H7 (cell line): ENCODE results near the gene CHRNB2. TPM values are rescaled to one million over a fixed set of nuclear protein-coding genes. Genes with fewer than 3 reads are reported as not detected.

ENCODE experiments used
- DNase-seq: peaks from one replicate; pipeline ENCODE4 v3.0.0; 2012
- H3K27me3 ChIP-seq: 2 replicates; pipeline ENCODE4 v1.6.0; 2011; ENCODE audit warnings: mild to moderate bottlenecking, low read length; ENCODE audit not compliant: control insufficient read depth, insufficient read depth
- H3K36me3 ChIP-seq: replicated peaks from 2 replicates; pipeline ENCODE4 v1.5.1; 2011; ENCODE audit warnings: low read length; ENCODE audit not compliant: control insufficient read depth, insufficient read depth
- H3K4me3 ChIP-seq: 2 replicates; pipeline ENCODE4 v1.5.1; 2011; ENCODE audit warnings: low read depth, mild to moderate bottlenecking, control low read depth, low read length, moderate library complexity; ENCODE audit not compliant: insufficient read depth
- total RNA-seq: library from RNA; depleted of rRNA; stranded (reverse); fragments of >200 nt; shearing (Covaris generic); gene quantifications from 2 replicates; pipeline ENCODE4 v1.2.3, GENCODE V29; 2014

Gene CHRNB2
- total RNA-seq, 1 experiment from 2014 or later = 0.83 TPM

DNA sequence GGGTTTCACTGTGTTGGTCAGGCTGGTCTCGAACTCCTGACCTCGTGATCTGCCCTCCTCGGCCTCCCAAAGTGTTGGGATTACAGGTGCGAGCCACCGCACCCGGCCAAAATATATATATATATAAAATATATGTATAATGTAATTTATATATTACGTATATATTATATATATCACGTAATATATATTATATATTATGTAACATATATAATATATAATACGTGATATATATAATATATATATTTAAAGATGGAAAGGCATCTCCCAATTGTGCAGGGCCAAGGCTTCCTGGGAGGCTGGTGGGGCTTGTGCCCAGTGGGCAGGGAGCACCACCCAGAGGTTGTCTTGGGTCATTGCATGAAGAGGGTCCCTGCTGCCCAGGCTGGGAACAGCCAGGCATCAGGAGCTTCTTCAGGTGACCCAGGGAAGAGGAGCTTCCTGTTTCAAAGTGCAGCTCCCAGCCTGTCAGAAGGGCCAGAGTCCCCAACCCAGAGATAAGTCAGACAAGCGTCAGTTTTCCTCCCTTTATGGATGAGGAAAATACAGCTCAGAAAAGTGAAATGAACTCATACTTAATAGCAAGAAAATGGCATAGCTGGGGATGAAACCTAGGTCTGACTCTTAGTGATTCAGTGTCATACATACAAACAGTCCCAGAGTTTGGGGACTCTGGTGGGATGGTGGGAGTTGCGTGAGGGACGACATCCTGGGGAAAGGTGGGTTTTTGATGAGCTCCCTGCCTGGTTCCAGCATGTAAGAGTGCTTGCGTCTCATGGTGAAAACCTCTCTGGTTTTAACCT is 21.1 kb upstream of the CHRNB2 start:
- DNase-seq = peak; percentile 90
- no peak overlapping the region for H3K4me3 ChIP-seq
- H3K36me3 ChIP-seq = peaks cover 17% of the 10 kb centered on the region
- H3K27me3 ChIP-seq = no peaks in the 10 kb centered on the region

DNA sequence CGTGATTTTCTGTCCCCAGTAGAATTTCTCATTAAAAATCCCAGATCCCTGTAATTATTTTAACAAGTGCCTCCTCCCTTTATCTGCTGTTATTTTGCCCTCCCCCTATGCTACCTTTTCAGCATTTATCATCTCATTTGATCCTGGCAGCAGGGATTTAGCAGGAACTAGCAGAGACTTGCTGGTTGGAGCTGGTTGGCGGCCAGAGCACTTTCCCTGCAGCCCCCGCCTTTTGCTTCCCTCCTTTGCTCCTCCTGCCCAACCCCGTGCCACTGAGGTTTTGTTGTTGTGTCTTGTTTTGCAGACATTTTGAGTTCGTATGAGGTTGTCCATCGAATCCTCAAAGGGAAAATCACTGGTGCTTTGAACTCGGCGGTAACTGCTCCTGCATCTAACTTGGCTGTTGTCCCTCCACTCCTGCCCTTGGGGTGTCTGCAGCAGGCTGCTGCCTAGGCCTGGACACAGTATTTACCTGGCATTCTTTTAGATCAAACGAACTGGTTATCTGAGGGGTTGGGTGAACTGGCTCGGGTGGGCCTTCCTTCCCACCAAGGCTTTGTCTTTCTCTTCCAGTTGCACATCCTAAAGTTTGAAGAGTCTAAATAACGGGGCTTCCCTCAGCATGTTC is 20.4 kb upstream of the CHRNB2 start:
- no peak for DNase-seq
- no peak overlapping the region for H3K4me3 ChIP-seq
- peaks cover 24% of the 10 kb centered on the region for H3K36me3 ChIP-seq
- H3K27me3 ChIP-seq = no peaks in the 10 kb centered on the region

DNA sequence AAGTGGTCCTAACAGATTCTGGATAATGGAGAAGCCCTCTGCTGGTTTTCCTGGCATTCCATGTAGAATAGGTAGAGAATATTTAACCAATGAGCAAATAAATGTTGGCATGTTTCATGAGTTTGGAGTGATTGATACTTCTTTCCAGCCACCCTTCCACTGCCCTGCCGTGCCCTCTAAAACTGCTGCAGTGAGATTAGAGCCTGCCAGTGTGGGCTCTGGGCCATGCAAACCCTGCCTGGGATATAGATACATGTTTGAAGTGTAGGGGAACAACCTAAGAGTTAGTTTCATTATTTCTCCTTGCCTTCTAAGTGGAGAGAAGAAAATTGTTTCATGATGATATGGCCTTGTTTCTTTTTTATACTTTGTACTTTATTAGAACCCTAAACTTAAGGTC is 19.6 kb upstream of the CHRNB2 start:
- Histone ChIP-seq H3K27me3 (no peaks in the 10 kb centered on the region), H3K36me3 (peaks cover 33% of the 10 kb centered on the region), H3K4me3 (no peak overlapping the region)
- no peak for DNase-seq

DNA sequence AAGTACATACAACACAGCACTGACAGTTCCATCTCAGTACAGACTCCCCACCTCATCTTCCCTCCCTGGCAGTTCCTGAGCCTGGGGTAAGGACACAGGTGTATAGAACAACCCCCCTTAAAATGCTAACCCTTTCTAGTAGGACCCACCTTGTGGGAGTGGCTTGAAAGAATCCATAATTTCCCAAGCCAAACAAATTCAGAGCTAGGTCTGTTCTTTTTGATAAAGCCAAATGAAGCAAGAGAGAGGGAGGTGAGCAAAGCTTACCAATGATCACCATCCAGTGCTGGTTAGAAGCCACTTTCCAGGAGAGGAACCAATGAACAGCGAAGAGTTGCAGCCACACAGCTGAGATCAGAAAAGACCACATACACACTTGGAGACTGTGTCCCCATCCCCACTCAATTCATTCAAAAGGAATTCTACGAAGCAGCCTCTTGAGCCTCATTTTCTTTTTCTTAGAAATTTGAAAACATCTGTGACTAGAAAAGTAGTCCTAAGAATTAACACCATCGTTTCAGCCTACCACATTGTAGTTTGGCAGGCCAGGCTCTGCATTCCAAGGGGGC is 18.3 kb upstream of the CHRNB2 start:
- peaks cover 45% of the 10 kb centered on the region for H3K36me3 ChIP-seq
- DNase-seq = no peak
- H3K27me3 ChIP-seq = no peaks in the 10 kb centered on the region
- no peak overlapping the region for H3K4me3 ChIP-seq

DNA sequence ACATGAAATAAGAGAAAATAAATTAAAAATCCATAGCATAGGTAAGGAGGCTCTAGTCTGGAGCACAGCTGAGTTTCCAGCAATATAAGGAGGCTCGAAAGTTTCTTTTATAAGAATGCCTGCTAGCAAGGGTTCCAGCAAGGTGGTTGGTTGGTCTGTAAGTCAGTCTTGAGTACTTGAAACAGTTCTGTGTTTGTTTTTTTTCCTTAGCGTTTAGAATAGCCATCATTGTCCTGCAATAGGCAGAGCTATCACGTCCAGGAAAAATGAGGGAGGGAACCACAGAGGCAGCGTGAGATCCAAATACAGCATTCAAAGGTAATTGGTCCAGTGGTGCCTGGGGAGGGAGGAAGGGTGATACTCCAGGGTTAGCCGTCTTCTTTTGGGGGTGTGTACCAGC is 17.5 kb upstream of the CHRNB2 start:
- no peak for DNase-seq
- Histone ChIP-seq H3K27me3 (no peaks in the 10 kb centered on the region), H3K4me3 (no peak overlapping the region), H3K36me3 (peaks cover 53% of the 10 kb centered on the region)

DNA sequence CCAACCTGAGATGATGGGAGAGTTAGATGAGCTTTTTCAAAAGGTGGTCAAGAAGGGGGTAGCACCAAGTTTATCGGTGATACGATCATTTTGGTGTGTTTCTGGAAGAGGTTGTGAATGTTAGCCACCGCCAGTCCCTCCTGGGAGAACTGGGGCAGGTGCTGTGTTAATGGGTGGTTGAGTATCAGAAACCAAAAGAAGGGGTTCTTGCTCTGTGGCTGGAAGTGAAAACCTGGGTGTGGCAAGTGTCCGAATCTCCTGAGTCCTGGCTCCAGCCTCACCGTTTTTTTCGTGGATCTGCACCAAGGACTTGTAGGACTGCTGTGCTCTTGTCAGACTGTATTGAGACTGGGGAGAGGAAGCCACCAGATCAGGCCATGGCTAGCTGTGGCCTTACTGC is 16.9 kb upstream of the CHRNB2 start:
- DNase-seq = no peak
- Histone ChIP-seq H3K36me3 (peaks cover 59% of the 10 kb centered on the region), H3K27me3 (no peaks in the 10 kb centered on the region), H3K4me3 (no peak overlapping the region)

DNA sequence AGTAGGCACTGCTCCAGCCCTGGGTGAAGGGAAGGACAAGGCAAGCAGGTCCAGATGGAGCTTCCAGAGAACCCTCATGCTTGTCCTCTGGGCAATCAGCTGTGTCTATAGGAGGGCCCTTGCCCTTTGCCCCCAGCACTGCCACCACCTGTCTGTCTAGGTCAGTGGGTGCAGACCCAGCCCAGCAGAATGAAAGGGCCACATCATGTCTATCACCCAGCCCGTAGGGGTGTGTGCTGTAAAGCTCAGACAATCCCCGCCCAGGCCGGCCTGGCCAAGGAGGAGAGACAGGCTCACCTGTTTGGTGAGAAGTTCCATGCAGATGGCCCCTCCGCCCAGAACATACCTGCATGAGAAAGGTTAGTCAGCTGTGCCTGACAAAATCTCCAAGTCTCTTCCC is 16.1 kb upstream of the CHRNB2 start:
- Histone ChIP-seq H3K36me3 (peaks cover 61% of the 10 kb centered on the region), H3K27me3 (no peaks in the 10 kb centered on the region), H3K4me3 (no peak overlapping the region)
- DNase-seq = no peak

DNA sequence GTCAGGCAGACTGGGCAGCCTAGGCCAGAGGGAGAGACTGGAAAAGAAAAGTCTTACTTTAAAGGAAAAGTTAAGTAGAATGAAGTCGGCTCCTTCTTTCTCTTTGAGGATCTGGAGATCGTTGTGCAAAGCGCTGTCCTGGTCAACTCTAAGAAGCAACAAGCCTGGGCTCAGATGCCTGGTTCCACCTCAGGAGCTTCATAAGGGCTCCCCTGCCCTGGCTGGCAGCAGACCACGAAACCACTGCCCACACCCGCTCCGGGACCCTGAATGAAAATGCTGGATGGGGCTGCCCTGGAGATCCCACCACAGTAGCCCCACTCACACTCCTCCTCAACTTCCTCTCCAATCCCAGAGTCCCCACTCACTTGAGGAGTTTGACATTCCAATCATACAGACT is 15.5 kb upstream of the CHRNB2 start:
- DNase-seq = no peak
- Histone ChIP-seq H3K36me3 (peaks cover 61% of the 10 kb centered on the region), H3K4me3 (no peak overlapping the region), H3K27me3 (no peaks in the 10 kb centered on the region)

DNA sequence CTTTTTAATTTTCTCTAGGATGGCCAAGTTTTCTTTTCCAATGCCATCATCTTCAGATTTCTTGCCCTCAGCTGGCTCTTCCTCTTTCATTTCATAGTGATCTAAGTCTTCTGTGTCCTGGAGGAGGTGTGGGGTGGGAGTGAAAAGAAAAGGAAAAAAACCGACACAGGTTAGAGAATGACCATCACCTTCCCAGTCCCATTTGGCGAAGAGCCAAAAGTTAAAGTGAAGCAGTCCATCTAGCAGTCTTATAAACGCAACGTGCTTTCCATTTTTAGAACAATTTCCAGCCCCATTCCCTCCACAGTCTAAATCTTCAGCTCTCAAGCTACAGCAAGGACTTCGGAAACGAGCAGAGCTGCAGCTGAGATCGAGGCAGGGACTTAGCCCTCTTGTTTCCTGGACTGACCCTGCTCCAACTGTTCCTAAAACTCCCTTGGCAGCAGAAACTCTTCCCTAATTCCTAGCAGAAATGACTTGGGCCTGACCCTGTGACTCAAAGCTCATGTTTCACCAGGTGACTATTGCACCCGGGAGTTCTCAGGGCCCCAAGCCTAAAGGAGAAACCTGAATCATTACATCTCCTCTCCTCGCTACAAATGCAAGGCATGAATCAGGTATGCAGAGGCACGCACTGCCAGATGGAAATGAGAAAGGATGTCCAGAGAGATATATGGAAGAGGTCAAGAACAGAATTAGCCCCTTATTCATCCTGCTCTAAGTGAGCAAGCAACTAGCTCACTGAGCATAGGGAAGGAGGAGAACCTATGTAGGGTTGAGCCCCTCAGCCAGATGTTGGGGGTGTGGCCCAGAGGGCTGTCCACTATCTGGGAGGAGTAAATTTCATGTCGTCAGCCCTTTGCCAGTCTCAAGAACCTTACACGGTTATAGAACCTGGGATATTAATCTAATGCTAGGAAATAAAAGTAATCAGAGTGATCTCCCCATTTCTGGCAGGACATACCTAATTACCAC is 14.2 kb upstream of the CHRNB2 start:
- DNase-seq = no peak
- no peak overlapping the region for H3K4me3 ChIP-seq
- peaks cover 61% of the 10 kb centered on the region for H3K36me3 ChIP-seq
- H3K27me3 ChIP-seq = no peaks in the 10 kb centered on the region

DNA sequence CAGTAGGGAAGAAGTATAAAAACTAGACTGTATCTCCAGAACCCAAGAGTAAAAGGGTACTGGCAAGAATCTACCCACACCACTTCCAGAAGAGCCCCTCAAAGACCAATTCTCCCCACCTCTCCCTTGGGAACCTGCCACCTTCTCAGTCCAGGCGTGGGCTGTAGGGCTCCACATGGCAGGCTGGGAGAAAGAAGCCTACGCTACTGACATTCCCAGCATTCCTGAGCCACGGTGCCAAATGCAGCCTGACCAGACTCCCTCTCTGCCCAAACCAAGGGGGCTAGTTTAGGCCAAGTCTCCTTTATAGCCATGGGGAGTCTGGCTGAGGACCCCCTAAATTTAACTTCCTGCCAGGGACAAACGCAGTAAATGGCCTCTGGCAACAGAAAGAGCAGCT is 11.2 kb upstream of the CHRNB2 start:
- H3K4me3 ChIP-seq = no peak overlapping the region
- DNase-seq = peak; percentile 60
- peaks cover 45% of the 10 kb centered on the region for H3K36me3 ChIP-seq
- no peaks in the 10 kb centered on the region for H3K27me3 ChIP-seq

DNA sequence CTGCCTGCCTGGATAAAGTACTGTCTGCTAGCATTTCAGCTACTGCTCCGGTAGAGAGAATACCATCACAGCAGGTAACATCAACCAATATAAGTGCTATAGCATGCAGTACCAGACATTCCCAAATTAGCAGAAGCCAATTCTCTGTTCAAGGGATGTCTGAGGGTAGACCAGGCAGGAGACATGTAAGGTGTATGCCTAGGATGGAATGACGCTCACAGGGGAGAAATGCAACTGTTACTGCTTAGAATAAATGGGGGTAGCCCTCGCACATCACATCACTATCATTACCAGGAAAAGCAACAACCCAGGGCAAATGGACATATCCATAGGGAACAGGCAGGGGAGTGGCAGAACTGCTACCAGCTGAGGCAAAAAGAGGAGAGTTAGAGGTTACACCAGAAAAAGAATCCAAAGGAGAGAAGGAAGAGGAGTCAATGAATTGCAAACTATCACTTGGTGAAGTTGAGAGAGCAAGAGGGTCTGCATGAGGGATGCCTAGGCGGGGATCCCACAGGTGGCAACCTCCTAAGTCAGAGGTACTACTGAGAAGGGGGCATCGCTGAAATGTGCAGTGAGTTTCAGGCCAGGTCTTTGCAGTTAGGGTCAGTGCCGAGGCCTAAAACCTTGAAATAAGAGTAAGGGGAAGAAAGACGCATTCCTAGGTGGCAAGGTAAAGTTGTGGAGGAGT is 10.2 kb upstream of the CHRNB2 start:
- H3K27me3 ChIP-seq = no peaks in the 10 kb centered on the region
- H3K4me3 ChIP-seq = peak overlapping the region; percentile 88
- peaks cover 35% of the 10 kb centered on the region for H3K36me3 ChIP-seq
- no peak for DNase-seq

DNA sequence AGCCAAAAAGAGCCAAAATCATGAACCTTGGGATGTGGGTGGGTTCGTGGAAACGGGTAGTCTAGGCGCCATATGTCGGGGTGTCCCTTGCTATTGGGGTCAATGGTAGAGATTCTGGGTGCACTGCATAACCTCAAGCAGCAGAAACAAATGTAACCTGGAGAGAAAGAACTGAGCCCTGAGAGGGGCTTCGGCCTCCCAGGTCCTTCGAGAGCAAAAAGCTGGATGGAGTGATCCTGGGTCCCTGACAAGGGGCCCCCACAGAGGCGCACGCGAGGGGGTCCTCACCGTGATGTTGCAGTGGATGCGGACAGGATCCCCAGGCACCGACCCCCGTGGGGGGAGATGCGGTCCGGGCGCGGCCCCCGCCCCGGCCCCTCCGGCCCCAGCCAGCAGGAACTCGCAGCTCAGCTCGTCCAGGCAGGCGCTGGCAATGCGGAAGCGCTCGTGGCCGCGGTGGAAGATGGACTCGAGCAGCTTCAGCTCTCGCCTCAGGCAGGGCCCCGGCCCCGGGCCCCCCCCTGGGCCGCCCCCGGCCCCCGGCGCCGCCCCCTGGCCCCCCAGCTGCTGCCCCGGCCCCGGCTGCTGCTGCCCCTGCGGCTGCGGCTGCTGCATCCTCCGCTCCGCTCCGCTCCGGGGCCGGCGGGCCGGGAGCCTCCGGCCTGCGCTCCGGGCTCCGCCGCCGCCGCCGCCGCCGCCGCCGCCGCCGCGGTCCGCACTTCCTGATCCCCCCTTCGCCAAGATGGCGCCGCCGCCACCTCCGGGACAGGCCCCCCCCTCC is 9.4 kb upstream of the CHRNB2 start, which contains the start of gene UBE2Q1:
UBE2Q1 (minus strand) TSS at position 724 of the 781 bp plus-strand sequence; CDS start at position 615, 109 bp downstream.
- H3K4me3 ChIP-seq = peak within 1 kb of the TSS; percentile 88
- H3K27me3 ChIP-seq = no peaks in the 10 kb centered on the region
- peaks cover 28% of the 10 kb centered on the region for H3K36me3 ChIP-seq
- DNase-seq = no peak

DNA sequence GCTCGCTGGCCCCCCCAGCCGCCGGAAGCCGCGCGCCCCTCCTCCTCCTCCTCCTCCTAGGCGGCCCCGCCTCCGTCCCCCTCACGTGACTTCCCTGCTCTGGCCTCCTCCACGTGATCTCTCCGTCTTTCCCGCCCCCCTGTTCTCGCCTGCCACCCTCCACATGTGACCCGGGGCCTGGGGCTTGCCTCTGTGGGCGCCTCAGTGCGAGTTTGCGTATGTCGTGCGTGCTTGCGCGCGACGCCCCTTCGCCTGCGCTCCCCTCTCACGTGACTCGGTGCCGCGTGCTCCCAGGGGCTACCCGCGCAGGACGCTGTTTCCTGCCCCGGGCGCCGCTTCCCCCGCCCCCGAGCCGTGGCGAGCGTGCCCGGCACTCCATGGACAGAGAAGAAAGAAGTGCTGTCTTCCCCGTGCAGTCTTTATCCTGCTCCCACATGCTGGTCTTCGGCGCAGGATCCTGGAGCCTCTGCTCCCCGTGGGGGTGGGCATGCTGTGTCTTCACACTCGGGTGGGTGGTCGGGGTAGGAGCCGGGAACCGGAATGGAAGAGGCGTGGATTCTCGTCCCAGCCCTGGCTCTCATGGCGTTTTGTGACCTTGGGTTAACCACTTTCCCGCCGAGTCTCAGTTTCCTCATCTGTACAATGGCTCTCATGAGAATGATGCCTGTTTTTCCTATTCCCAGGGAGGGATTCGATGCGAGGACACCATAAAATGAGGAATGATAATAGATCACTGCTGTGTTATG is 8.7 kb upstream of the CHRNB2 start:
- DNase-seq = peak; percentile 98
- Histone ChIP-seq H3K27me3 (no peaks in the 10 kb centered on the region), H3K4me3 (peak overlapping the region; percentile 88), H3K36me3 (peaks cover 20% of the 10 kb centered on the region)
